Glutamatergic neuron (in vitro differentiated cells): ENCODE measurements around the gene GAMT. TPM values are rescaled to one million over a fixed set of nuclear protein-coding genes. Genes with fewer than 3 reads are reported as not detected.

Source experiments
- DNase-seq: peaks from one replicate; pipeline ENCODE4 v3.0.0; 2022
- H3K27ac Mint-ChIP-seq: one replicate; pipeline ENCODE4 v1.8.0; 2020; ENCODE audit warnings: mild to moderate bottlenecking, mixed read lengths, inconsistent platforms; ENCODE audit not compliant: unreplicated experiment
- H3K27me3 Mint-ChIP-seq: one replicate; pipeline ENCODE4 v1.8.0; 2020; ENCODE audit warnings: mild to moderate bottlenecking, moderate library complexity, mixed read lengths, inconsistent platforms; ENCODE audit not compliant: unreplicated experiment
- H3K36me3 Mint-ChIP-seq: one replicate; pipeline ENCODE4 v1.8.0; 2020; ENCODE audit warnings: mild to moderate bottlenecking, mixed read lengths, inconsistent platforms; ENCODE audit not compliant: unreplicated experiment
- H3K4me1 Mint-ChIP-seq: one replicate; pipeline ENCODE4 v1.8.0; 2020; ENCODE audit warnings: mild to moderate bottlenecking, low read depth, mixed read lengths, inconsistent platforms; ENCODE audit not compliant: unreplicated experiment
- H3K4me3 Mint-ChIP-seq: one replicate; pipeline ENCODE4 v1.8.0; 2020; ENCODE audit warnings: mild to moderate bottlenecking, mixed read lengths, inconsistent platforms; ENCODE audit not compliant: unreplicated experiment
- H3K9me3 Mint-ChIP-seq: one replicate; pipeline ENCODE4 v1.8.0; 2020; ENCODE audit warnings: mild to moderate bottlenecking, moderate library complexity, mixed read lengths, inconsistent platforms; ENCODE audit not compliant: unreplicated experiment
- CTCF ChIP-seq: fragments of 200-600 bp; sonication (generic); IDR thresholded peaks from one replicate; pipeline ENCODE4 v1.5.0; 2021; ENCODE audit not compliant: partially characterized antibody, unreplicated experiment
- total RNA-seq: library from RNA; stranded (reverse); fragmentation: NEBNext Ultra II Directional; extraction: Animal tissue kit (Norgen Biotek cat#: 25700); gene quantifications from one replicate; pipeline ENCODE4 v1.2.1, GENCODE V29; 2021; ENCODE audit not compliant: unreplicated experiment

GAMT gene
- total RNA-seq, 1 donor from 2014 or later = 17.9 TPM

GRCh38 chr19:1360126-1360817 lies 41.1 kb downstream of the GAMT start:
- Mint-ChIP-seq H3K4me1 (peaks cover 49% of the 10 kb centered on the region), H3K27ac (peak overlapping the region; percentile 36), H3K36me3 (peaks cover 5% of the 10 kb centered on the region), H3K9me3 (peaks cover 11% of the 10 kb centered on the region), H3K27me3 (peaks cover 10% of the 10 kb centered on the region), H3K4me3 (peak overlapping the region; percentile 63)
- TF ChIP-seq CTCF = no peak
- DNase-seq = no peak

- TF ChIP-seq CTCF = no peak
- Mint-ChIP-seq H3K36me3 (peaks cover 5% of the 10 kb centered on the region), H3K4me1 (peaks cover 44% of the 10 kb centered on the region), H3K27ac (peak overlapping the region; percentile 59), H3K9me3 (peaks cover 12% of the 10 kb centered on the region), H3K4me3 (peak overlapping the region; percentile 75), H3K27me3 (peaks cover 10% of the 10 kb centered on the region)
- no peak for DNase-seq
Measured at GRCh38 chr19:1357531-1358109, 43.7 kb downstream of the GAMT start.

- H3K4me3 Mint-ChIP-seq = peak overlapping the region; percentile 96
- peaks cover 11% of the 10 kb centered on the region for H3K27me3 Mint-ChIP-seq
- no peak for TF ChIP-seq CTCF
- peaks cover 14% of the 10 kb centered on the region for H3K9me3 Mint-ChIP-seq
- no peaks in the 10 kb centered on the region for H3K36me3 Mint-ChIP-seq
- DNase-seq = no peak
- H3K4me1 Mint-ChIP-seq = peaks cover 44% of the 10 kb centered on the region
- peak overlapping the region; percentile 92 for H3K27ac Mint-ChIP-seq
Measured at GRCh38 chr19:1356508-1356865, 44.9 kb downstream of the GAMT start.

GRCh38 chr19:1355568-1356507 lies 45.5 kb downstream of the GAMT start:
- Mint-ChIP-seq H3K9me3 (peaks cover 14% of the 10 kb centered on the region), H3K27me3 (peaks cover 11% of the 10 kb centered on the region), H3K36me3 (no peaks in the 10 kb centered on the region), H3K4me1 (peaks cover 41% of the 10 kb centered on the region), H3K27ac (peak overlapping the region; percentile 92), H3K4me3 (peak overlapping the region; percentile 96)
- DNase-seq = no peak
- no peak for TF ChIP-seq CTCF
